H7 (cell line): ENCODE results near the gene KCTD12. TPM values are rescaled to one million over a fixed set of nuclear protein-coding genes. Genes with fewer than 3 reads are reported as not detected.

Experiments used
- DNase-seq: peaks from one replicate; pipeline ENCODE4 v3.0.0; 2012
- H3K27me3 ChIP-seq: 2 replicates; pipeline ENCODE4 v1.6.0; 2011; ENCODE audit warnings: mild to moderate bottlenecking, low read length; ENCODE audit not compliant: control insufficient read depth, insufficient read depth
- H3K36me3 ChIP-seq: replicated peaks from 2 replicates; pipeline ENCODE4 v1.5.1; 2011; ENCODE audit warnings: low read length; ENCODE audit not compliant: control insufficient read depth, insufficient read depth
- H3K4me3 ChIP-seq: 2 replicates; pipeline ENCODE4 v1.5.1; 2011; ENCODE audit warnings: low read depth, mild to moderate bottlenecking, control low read depth, low read length, moderate library complexity; ENCODE audit not compliant: insufficient read depth
- total RNA-seq: library from RNA; depleted of rRNA; stranded (reverse); fragments of >200 nt; shearing (Covaris generic); gene quantifications from 2 replicates; pipeline ENCODE4 v1.2.3, GENCODE V29; 2014

Gene KCTD12
- total RNA-seq, 1 experiment from 2014 or later, result 3.5 TPM

- Histone ChIP-seq H3K36me3 (no peaks in the 10 kb centered on the region), H3K27me3 (peaks cover 30% of the 10 kb centered on the region), H3K4me3 (no peak overlapping the region)
- no peak for DNase-seq
Measured at GRCh38 chr13:76882431-76882830, 3.8 kb downstream of the KCTD12 start.

- Histone ChIP-seq H3K36me3 (no peaks in the 10 kb centered on the region), H3K27me3 (peaks cover 9% of the 10 kb centered on the region), H3K4me3 (no peak overlapping the region)
- no peak for DNase-seq
Measured at GRCh38 chr13:76879883-76880270, 6.3 kb downstream of the KCTD12 start.

- Histone ChIP-seq H3K4me3 (no peak overlapping the region), H3K27me3 (peaks cover 3% of the 10 kb centered on the region), H3K36me3 (no peaks in the 10 kb centered on the region)
- DNase-seq, result no peak
Measured at GRCh38 chr13:76879203-76879882, 6.9 kb downstream of the KCTD12 start.

GRCh38 chr13:76878043-76878442 is 8.2 kb downstream of the KCTD12 start:
- H3K27me3 ChIP-seq, result no peaks in the 10 kb centered on the region
- H3K36me3 ChIP-seq, result no peaks in the 10 kb centered on the region
- H3K4me3 ChIP-seq, result no peak overlapping the region
- no peak for DNase-seq

- no peak for DNase-seq
- Histone ChIP-seq H3K36me3 (no peaks in the 10 kb centered on the region), H3K4me3 (no peak overlapping the region), H3K27me3 (no peaks in the 10 kb centered on the region)
Measured at GRCh38 chr13:76875271-76875815, 10.9 kb downstream of the KCTD12 start.

- DNase-seq, result no peak
- no peaks in the 10 kb centered on the region for H3K36me3 ChIP-seq
- no peak overlapping the region for H3K4me3 ChIP-seq
- H3K27me3 ChIP-seq, result no peaks in the 10 kb centered on the region
Measured at GRCh38 chr13:76874479-76874878, 11.7 kb downstream of the KCTD12 start.

GRCh38 chr13:76873445-76873844 is 12.8 kb downstream of the KCTD12 start:
- no peak for DNase-seq
- Histone ChIP-seq H3K4me3 (no peak overlapping the region), H3K36me3 (no peaks in the 10 kb centered on the region), H3K27me3 (no peaks in the 10 kb centered on the region)

- Histone ChIP-seq H3K36me3 (no peaks in the 10 kb centered on the region), H3K27me3 (no peaks in the 10 kb centered on the region), H3K4me3 (no peak overlapping the region)
- DNase-seq, result no peak
Measured at GRCh38 chr13:76872675-76873074, 13.5 kb downstream of the KCTD12 start.

- Histone ChIP-seq H3K27me3 (no peaks in the 10 kb centered on the region), H3K36me3 (no peaks in the 10 kb centered on the region), H3K4me3 (no peak overlapping the region)
- DNase-seq, result no peak
Measured at GRCh38 chr13:76871432-76871831, 14.8 kb downstream of the KCTD12 start.

GRCh38 chr13:76868371-76868770 is 17.8 kb downstream of the KCTD12 start:
- DNase-seq, result no peak
- Histone ChIP-seq H3K4me3 (no peak overlapping the region), H3K27me3 (no peaks in the 10 kb centered on the region), H3K36me3 (no peaks in the 10 kb centered on the region)

- no peaks in the 10 kb centered on the region for H3K27me3 ChIP-seq
- DNase-seq, result no peak
- H3K4me3 ChIP-seq, result no peak overlapping the region
- H3K36me3 ChIP-seq, result no peaks in the 10 kb centered on the region
Measured at GRCh38 chr13:76865996-76866503, 20.2 kb downstream of the KCTD12 start.

GRCh38 chr13:76865109-76865508 is 21.1 kb downstream of the KCTD12 start:
- DNase-seq, result no peak
- H3K4me3 ChIP-seq, result no peak overlapping the region
- no peaks in the 10 kb centered on the region for H3K36me3 ChIP-seq
- H3K27me3 ChIP-seq, result no peaks in the 10 kb centered on the region

GRCh38 chr13:76864259-76864658 is 21.9 kb downstream of the KCTD12 start:
- no peaks in the 10 kb centered on the region for H3K27me3 ChIP-seq
- H3K4me3 ChIP-seq, result no peak overlapping the region
- no peaks in the 10 kb centered on the region for H3K36me3 ChIP-seq
- DNase-seq, result no peak

GRCh38 chr13:76863022-76863421 is 23.2 kb downstream of the KCTD12 start:
- no peak for DNase-seq
- Histone ChIP-seq H3K4me3 (no peak overlapping the region), H3K27me3 (no peaks in the 10 kb centered on the region), H3K36me3 (no peaks in the 10 kb centered on the region)

GRCh38 chr13:76861859-76862258 is 24.3 kb downstream of the KCTD12 start:
- no peak for DNase-seq
- Histone ChIP-seq H3K27me3 (no peaks in the 10 kb centered on the region), H3K36me3 (no peaks in the 10 kb centered on the region), H3K4me3 (no peak overlapping the region)
